ENCODE measurements around the gene LRRC8C. TPM values are rescaled to one million over a fixed set of nuclear protein-coding genes. Genes with fewer than 3 reads are reported as not detected.

The LRRC8C gene
- total and polyA plus RNA-seq, 7 experiments from 2014 or later = 14.3 to 50.5 (median 27.3) TPM

GRCh38 chr1:89698624-89699023 lies 65.7 kb downstream of the LRRC8C start:
- H3K27ac ChIP-seq (ENCODE audit: low read depth, low read length) = peak overlapping the region; percentile 34
- H3K36me3 Mint-ChIP-seq = peaks cover 5 to 51% (median 35%) of the 10 kb centered on the region in 5 donors
- H3K4me1 Mint-ChIP-seq = peaks cover 50 to 93% (median 82%) of the 10 kb centered on the region in 7 donors
- ChIA-PET CTCF (no interaction called here), POLR2A (interaction anchor here (0.6 to 2.5 kb wide), 10 partner anchors 11 to 90 kb away, joined by 3 to 8 read pairs (median 4); no protein-coding TSS in a partner anchor)
- H3K36me3 ChIP-seq (ENCODE audit: control insufficient read depth in 2 of 3, insufficient read depth in 3 of 3, low read length in 3 of 3) = peaks cover 0 to 7% (median 0%) of the 10 kb centered on the region in 3 experiments
- H3K4me3 Mint-ChIP-seq = peak overlapping the region in 9 of 10 donors; percentile 52 to 82 (median 65)
- peaks cover 45 to 67% of the 10 kb centered on the region in 2 donors for H3K4me1 ChIP-seq (ENCODE audit: control insufficient read depth in 2 of 2, insufficient read depth in 2 of 2, low read length in 2 of 2)
- no peaks in the 10 kb centered on the region for H3K27me3 ChIP-seq (ENCODE audit: control insufficient read depth in 2 of 2, insufficient read depth in 2 of 2, low read length in 2 of 2)
- H3K9me3 Mint-ChIP-seq = no peaks in the 10 kb centered on the region
- peak overlapping the region; percentile 15 for H3K4me3 ChIP-seq (ENCODE audit: low read length)
- peak in 2 of 9 donors; percentile 21 to 28 for DNase-seq
- no peaks in the 10 kb centered on the region for H3K9me3 ChIP-seq (ENCODE audit: control insufficient read depth in 2 of 3, low read length in 3 of 3)
- no peaks in the 10 kb centered on the region for H3K27me3 Mint-ChIP-seq
- peak overlapping the region; percentile 73 to 89 (median 87) for H3K27ac Mint-ChIP-seq
- intact Hi-C loops (cut with micrococcal nuclease) = loop anchor here (1.0 to 5.0 kb wide), 3 partner anchors 8 to 41 kb away; no protein-coding TSS in a partner anchor
- ATAC-seq = peak; percentile 59

DNA sequence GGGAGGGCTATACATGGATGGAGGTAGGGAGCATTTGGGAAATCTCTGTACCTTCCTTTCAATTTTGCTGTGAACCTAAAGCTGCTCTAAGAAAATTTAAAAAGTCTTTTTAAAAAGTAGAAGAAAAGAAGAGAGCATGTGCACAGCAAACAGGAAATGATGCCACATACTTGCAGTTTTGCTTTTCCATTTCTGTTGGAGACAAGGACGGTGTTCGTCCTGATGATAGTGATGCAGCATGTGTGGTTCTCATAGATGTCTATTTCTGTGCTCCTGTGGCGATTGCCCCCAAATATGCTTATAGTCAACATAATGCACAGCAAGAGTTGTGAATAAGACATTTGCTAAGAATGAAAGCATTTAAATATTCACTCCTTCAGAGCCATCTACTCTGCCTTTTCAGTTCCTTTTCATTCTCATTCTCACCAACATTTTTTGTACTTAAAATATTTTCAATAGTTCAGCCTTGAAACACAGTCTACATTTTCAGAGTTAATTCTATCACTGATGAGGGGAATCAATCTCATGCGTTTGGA lies 66.6 kb downstream of the LRRC8C start:
- peak overlapping the region; percentile 73 to 89 (median 87) for H3K27ac Mint-ChIP-seq
- ChIA-PET POLR2A (interaction anchor here (0.6 to 2.5 kb wide), 6 partner anchors 23 to 91 kb away, joined by 3 to 8 read pairs (median 4); no protein-coding TSS in a partner anchor), CTCF (interaction anchor here (1.4 kb wide), 1 partner anchor 20 kb away, joined by 3 read pairs; no protein-coding TSS in a partner anchor)
- DNase-seq = no peak
- H3K9me3 ChIP-seq (ENCODE audit: control insufficient read depth in 2 of 3, low read length in 3 of 3) = no peaks in the 10 kb centered on the region
- H3K27me3 Mint-ChIP-seq = no peaks in the 10 kb centered on the region
- H3K36me3 ChIP-seq (ENCODE audit: control insufficient read depth in 2 of 3, insufficient read depth in 3 of 3, low read length in 3 of 3) = peaks cover 0 to 7% (median 0%) of the 10 kb centered on the region in 3 experiments
- H3K36me3 Mint-ChIP-seq = peaks cover 5 to 58% (median 43%) of the 10 kb centered on the region in 5 donors
- peak overlapping the region in 9 of 10 donors; percentile 39 to 82 (median 65) for H3K4me3 Mint-ChIP-seq
- H3K27me3 ChIP-seq (ENCODE audit: control insufficient read depth in 2 of 2, insufficient read depth in 2 of 2, low read length in 2 of 2) = no peaks in the 10 kb centered on the region
- peaks cover 44 to 92% (median 74%) of the 10 kb centered on the region in 7 donors for H3K4me1 Mint-ChIP-seq
- peak overlapping the region; percentile 15 for H3K4me3 ChIP-seq (ENCODE audit: low read length)
- peak overlapping the region; percentile 34 for H3K27ac ChIP-seq (ENCODE audit: low read depth, low read length)
- intact Hi-C loops (cut with micrococcal nuclease) = loop anchor here in 1 of 2 donors (1.0 to 5.0 kb wide), 2 partner anchors 20 to 42 kb away; no protein-coding TSS in a partner anchor
- no peak for ATAC-seq
- H3K9me3 Mint-ChIP-seq = peaks cover 0 to 5% (median 2%) of the 10 kb centered on the region in 11 donors
- peaks cover 45 to 58% of the 10 kb centered on the region in 2 donors for H3K4me1 ChIP-seq (ENCODE audit: control insufficient read depth in 2 of 2, insufficient read depth in 2 of 2, low read length in 2 of 2)

DNA sequence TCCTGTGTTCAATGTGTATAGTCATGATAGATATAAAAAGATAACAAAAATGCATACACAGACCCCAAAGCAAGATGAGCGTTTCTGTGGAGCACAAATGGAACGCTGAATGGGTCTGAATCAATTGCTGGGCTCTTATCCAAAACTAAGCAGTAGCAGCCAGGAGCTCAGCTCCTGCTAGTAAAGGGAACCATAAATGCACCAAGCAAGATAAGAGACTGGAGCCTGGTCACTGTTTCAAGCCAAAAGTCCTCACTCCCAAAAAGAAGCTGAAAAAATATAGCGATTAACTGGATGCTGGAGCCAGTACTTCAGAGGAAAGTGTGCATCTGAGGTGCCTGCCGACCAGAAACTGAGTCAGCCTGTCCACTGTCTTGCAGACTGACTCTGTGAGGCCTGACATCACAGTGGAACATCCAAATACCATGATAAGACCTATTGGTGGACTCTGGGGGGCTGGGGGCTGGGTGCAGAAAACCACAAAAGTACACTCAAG lies 68.9 kb downstream of the LRRC8C start:
- Histone ChIP-seq H3K36me3 (ENCODE audit: control insufficient read depth in 2 of 3, insufficient read depth in 3 of 3, low read length in 3 of 3) (peaks cover 0 to 7% (median 0%) of the 10 kb centered on the region in 3 experiments), H3K9me3 (ENCODE audit: control insufficient read depth in 2 of 3, low read length in 3 of 3) (no peaks in the 10 kb centered on the region), H3K4me3 (ENCODE audit: low read length) (no peak overlapping the region), H3K27ac (ENCODE audit: low read depth, low read length) (no peak overlapping the region), H3K4me1 (ENCODE audit: control insufficient read depth in 2 of 2, insufficient read depth in 2 of 2, low read length in 2 of 2) (peaks cover 26 to 36% of the 10 kb centered on the region in 2 donors), H3K27me3 (ENCODE audit: control insufficient read depth in 2 of 2, insufficient read depth in 2 of 2, low read length in 2 of 2) (no peaks in the 10 kb centered on the region)
- H3K9me3 Mint-ChIP-seq = peaks cover 0 to 6% (median 3%) of the 10 kb centered on the region in 11 donors
- intact Hi-C loops (cut with micrococcal nuclease) = loop anchor here in 1 of 2 donors (2.0 kb wide), 1 partner anchor 43 kb away; no protein-coding TSS in a partner anchor
- peak overlapping the region in 4 of 9 donors; percentile 55 to 88 (median 69) for H3K27ac Mint-ChIP-seq
- peaks cover 5 to 65% (median 38%) of the 10 kb centered on the region in 5 donors for H3K36me3 Mint-ChIP-seq
- no peak for DNase-seq
- H3K4me3 Mint-ChIP-seq = no peak overlapping the region
- H3K4me1 Mint-ChIP-seq = peaks cover 32 to 83% (median 65%) of the 10 kb centered on the region in 7 donors
- no peaks in the 10 kb centered on the region for H3K27me3 Mint-ChIP-seq
- no peak for ATAC-seq
- CTCF ChIA-PET = interaction anchor here (2.7 kb wide), 1 partner anchor 61 kb away, joined by 10 read pairs; no protein-coding TSS in a partner anchor
- POLR2A ChIA-PET = no interaction called here

- Mint-ChIP-seq H3K4me3 (no peak overlapping the region), H3K36me3 (peaks cover 5 to 65% (median 40%) of the 10 kb centered on the region in 5 donors), H3K27ac (peak overlapping the region in 4 of 9 donors; percentile 25 to 69 (median 45)), H3K4me1 (peaks cover 33 to 76% (median 60%) of the 10 kb centered on the region in 7 donors), H3K27me3 (no peaks in the 10 kb centered on the region), H3K9me3 (peaks cover 0 to 6% (median 3%) of the 10 kb centered on the region in 11 donors)
- POLR2A ChIA-PET = no interaction called here
- Histone ChIP-seq H3K27ac (ENCODE audit: low read depth, low read length) (no peak overlapping the region), H3K36me3 (ENCODE audit: control insufficient read depth in 2 of 3, insufficient read depth in 3 of 3, low read length in 3 of 3) (peaks cover 0 to 7% (median 0%) of the 10 kb centered on the region in 3 experiments), H3K4me3 (ENCODE audit: low read length) (no peak overlapping the region), H3K27me3 (ENCODE audit: control insufficient read depth in 2 of 2, insufficient read depth in 2 of 2, low read length in 2 of 2) (no peaks in the 10 kb centered on the region), H3K4me1 (ENCODE audit: control insufficient read depth in 2 of 2, insufficient read depth in 2 of 2, low read length in 2 of 2) (peaks cover 22 to 32% of the 10 kb centered on the region in 2 donors), H3K9me3 (ENCODE audit: control insufficient read depth in 2 of 3, low read length in 3 of 3) (no peaks in the 10 kb centered on the region)
- DNase-seq = no peak
- intact Hi-C loops (cut with micrococcal nuclease) = no loop called here
- ATAC-seq = no peak
- CTCF ChIA-PET = interaction anchor here (2.7 kb wide), 1 partner anchor 60 kb away, joined by 10 read pairs; no protein-coding TSS in a partner anchor
Measured at GRCh38 chr1:89702520-89703045, 69.7 kb downstream of the LRRC8C start.

- intact Hi-C loops (cut with micrococcal nuclease) = no loop called here
- H3K36me3 ChIP-seq (ENCODE audit: control insufficient read depth in 2 of 3, insufficient read depth in 3 of 3, low read length in 3 of 3) = peaks cover 0 to 7% (median 0%) of the 10 kb centered on the region in 3 experiments
- H3K4me1 ChIP-seq (ENCODE audit: control insufficient read depth in 2 of 2, insufficient read depth in 2 of 2, low read length in 2 of 2) = peaks cover 13 to 23% of the 10 kb centered on the region in 2 donors
- H3K27me3 Mint-ChIP-seq = no peaks in the 10 kb centered on the region
- peaks cover 33 to 72% (median 59%) of the 10 kb centered on the region in 7 donors for H3K4me1 Mint-ChIP-seq
- no peaks in the 10 kb centered on the region for H3K9me3 ChIP-seq (ENCODE audit: control insufficient read depth in 2 of 3, low read length in 3 of 3)
- H3K36me3 Mint-ChIP-seq = peaks cover 5 to 66% (median 44%) of the 10 kb centered on the region in 5 donors
- H3K27ac ChIP-seq (ENCODE audit: low read depth, low read length) = no peak overlapping the region
- H3K27ac Mint-ChIP-seq = peak overlapping the region in 2 of 9 donors; percentile 0 to 45
- H3K4me3 ChIP-seq (ENCODE audit: low read length) = no peak overlapping the region
- H3K27me3 ChIP-seq (ENCODE audit: control insufficient read depth in 2 of 2, insufficient read depth in 2 of 2, low read length in 2 of 2) = no peaks in the 10 kb centered on the region
- DNase-seq = no peak
- no peak overlapping the region for H3K4me3 Mint-ChIP-seq
- CTCF ChIA-PET = interaction anchor here (2.7 kb wide), 1 partner anchor 59 kb away, joined by 10 read pairs; no protein-coding TSS in a partner anchor
- ATAC-seq = no peak
- POLR2A ChIA-PET = interaction anchor here (0.6 kb wide), 1 partner anchor 392 kb away, joined by 6 read pairs; no protein-coding TSS in a partner anchor
- H3K9me3 Mint-ChIP-seq = peaks cover 0 to 6% (median 3%) of the 10 kb centered on the region in 11 donors
Measured at GRCh38 chr1:89703469-89703868, 70.5 kb downstream of the LRRC8C start.

DNA sequence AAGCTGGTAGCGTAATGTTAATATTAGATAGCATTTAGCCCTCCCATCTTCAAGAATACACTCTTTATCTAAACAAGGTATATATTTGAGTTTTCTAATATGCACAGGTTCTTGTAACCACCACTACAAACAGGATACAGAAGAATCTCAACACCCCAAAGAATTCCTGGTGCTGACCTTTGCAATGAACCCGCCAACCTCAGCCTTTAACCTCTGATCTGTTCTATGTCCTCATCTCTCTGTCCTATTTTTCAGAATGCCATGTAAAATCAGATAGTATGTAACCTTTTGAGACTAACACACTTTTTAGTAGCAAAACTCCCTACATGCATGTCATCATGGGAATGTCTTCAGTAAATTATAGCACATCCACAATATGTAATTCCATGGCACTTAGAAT lies 71.1 kb downstream of the LRRC8C start:
- H3K27me3 Mint-ChIP-seq = no peaks in the 10 kb centered on the region
- H3K36me3 ChIP-seq (ENCODE audit: control insufficient read depth in 2 of 3, insufficient read depth in 3 of 3, low read length in 3 of 3) = peaks cover 0 to 7% (median 0%) of the 10 kb centered on the region in 3 experiments
- DNase-seq (no peak), ATAC-seq (no peak)
- no peaks in the 10 kb centered on the region for H3K9me3 ChIP-seq (ENCODE audit: control insufficient read depth in 2 of 3, low read length in 3 of 3)
- peaks cover 11 to 18% of the 10 kb centered on the region in 2 donors for H3K4me1 ChIP-seq (ENCODE audit: control insufficient read depth in 2 of 2, insufficient read depth in 2 of 2, low read length in 2 of 2)
- H3K27ac Mint-ChIP-seq = peak overlapping the region in 3 of 9 donors; percentile 0 to 38 (median 9)
- no peak overlapping the region for H3K4me3 ChIP-seq (ENCODE audit: low read length)
- no peak overlapping the region for H3K4me3 Mint-ChIP-seq
- intact Hi-C loops (cut with micrococcal nuclease) = no loop called here
- no peak overlapping the region for H3K27ac ChIP-seq (ENCODE audit: low read depth, low read length)
- ChIA-PET CTCF (no interaction called here), POLR2A (interaction anchor here (0.6 kb wide), 1 partner anchor 393 kb away, joined by 6 read pairs; no protein-coding TSS in a partner anchor)
- H3K9me3 Mint-ChIP-seq = peaks cover 0 to 6% (median 3%) of the 10 kb centered on the region in 11 donors
- H3K4me1 Mint-ChIP-seq = peaks cover 31 to 72% (median 58%) of the 10 kb centered on the region in 7 donors
- peaks cover 11 to 68% (median 49%) of the 10 kb centered on the region in 5 donors for H3K36me3 Mint-ChIP-seq
- H3K27me3 ChIP-seq (ENCODE audit: control insufficient read depth in 2 of 2, insufficient read depth in 2 of 2, low read length in 2 of 2) = no peaks in the 10 kb centered on the region

Data from naive thymus-derived CD4-positive, alpha-beta T cell (primary cell).